GM19043 (cell line): ENCODE data around the gene CCDC27.
"Not testable (repeated sequence)": the region's sequence is repeated elsewhere in the genome, so short reads cannot be mapped to it uniquely, and the experiment has no call there.

Source experiments
- ATAC-seq: cut with Tn5 transposase; IDR thresholded peaks from one replicate; pipeline ENCODE4 v1.9.1; 2021; ENCODE audit warnings: low read depth; ENCODE audit not compliant: unreplicated experiment

Gene CCDC27

GRCh38 chr1:3717715-3718601 lies 34.3 kb upstream of the CCDC27 start:
- ATAC-seq, result no peak

DNA sequence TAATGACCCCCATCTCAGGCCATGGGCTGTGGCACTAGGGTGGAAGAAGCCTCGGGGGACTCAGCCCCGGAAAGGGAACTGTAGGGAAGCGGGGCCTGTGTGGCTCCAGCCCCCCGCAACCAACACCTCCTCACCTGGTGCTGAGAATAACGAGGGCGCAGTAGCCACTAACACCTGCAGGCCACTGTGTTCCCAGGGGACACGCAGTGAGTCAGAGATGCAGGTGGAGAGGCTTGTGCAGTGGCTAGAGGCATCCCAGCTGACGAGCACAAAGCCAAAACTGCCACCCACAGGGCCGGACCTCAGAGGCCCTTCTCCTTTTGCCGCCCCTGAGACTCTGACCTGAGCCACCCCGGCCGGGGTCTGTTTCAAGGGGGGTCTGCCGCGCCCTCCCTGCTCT lies 33.5 kb upstream of the CCDC27 start:
- no peak for ATAC-seq

- no peak for ATAC-seq
Observed at GRCh38 chr1:3721955-3722465, 30.2 kb upstream of the CCDC27 start.

- ATAC-seq, result no peak
Observed at GRCh38 chr1:3722846-3723245, 29.4 kb upstream of the CCDC27 start.

DNA sequence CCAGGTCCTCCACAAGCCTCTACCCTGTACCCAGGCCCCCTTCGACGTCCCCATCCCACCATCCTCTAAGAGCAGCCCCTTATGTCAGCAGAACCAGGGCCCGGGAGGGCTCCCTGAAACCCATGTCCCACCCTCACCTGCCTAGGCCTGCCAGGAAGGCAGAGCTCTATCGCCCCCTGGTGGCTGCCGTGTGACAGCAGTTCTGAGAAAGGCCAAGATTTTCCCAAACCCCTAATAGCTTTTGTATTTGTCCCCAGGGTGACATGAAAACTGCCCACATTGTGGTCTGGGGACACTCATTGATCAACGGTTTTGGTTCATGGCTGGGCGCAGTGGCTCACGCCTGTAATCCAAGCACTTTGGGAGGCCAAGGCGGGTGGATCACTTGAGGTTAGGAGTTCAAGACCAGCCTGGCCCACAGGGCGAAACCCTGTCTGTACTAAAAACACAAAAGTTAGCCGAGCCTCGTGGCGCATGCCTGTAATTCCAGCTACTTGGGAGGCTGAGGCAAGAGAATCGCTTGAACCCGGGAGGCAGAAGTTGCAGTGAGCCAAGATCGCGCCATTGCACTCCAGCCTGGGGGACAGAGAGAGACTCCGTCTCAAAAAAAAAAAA lies 27.7 kb upstream of the CCDC27 start:
- not testable (repeated sequence) for ATAC-seq

DNA sequence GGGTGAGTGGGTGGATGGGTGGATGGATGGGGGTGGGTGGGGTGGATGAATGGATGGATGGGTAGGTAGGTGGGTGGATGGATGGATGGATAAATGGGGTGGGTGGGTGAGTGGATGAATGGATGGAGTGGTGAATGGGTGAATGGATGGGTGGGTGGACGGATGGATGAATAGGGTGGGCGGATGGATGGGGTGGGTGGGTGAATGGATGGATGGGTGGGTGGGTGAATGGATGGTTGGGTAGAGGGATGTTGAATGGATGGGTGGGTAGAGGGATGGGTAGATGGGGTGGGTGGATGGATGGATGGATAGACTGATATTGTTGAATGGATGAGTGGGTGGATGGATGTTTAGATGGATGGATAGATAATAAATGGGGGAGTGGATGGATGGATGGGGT lies 26.9 kb upstream of the CCDC27 start:
- no peak for ATAC-seq

DNA sequence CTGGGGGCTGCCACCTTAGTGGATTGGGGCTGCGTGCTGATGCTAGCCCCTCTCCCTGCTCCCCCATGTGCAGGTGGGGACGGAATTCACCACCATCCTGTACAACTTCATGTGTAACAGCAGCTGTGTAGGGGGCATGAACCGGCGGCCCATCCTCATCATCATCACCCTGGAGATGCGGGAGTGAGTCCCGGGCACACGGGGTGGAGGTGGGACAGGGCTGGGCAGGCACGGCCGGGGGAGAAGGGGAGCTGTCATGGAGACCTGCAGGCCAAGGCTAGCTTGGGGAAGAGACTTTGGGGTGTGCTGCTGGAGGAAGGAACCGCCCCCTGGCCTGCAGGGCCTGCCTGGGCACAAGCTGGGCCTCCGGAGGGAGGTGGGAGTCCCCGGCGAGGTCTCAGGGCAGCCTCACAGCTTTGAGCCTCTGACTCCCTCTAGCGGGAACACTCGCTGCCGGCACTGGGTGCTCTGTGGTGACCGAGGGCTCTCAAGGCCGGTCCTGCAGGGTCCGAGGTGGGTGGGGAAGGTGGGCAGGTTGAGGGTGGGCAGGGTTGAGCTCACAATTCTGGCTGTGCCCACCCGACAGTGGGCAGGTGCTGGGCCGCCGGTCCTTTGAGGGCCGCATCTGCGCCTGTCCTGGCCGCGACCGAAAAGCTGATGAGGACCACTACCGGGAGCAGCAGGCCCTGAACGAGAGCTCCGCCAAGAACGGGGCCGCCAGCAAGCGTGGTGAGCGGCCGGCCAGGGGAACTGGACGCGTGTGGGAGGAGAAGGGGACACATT lies 25.0 kb upstream of the CCDC27 start:
- ATAC-seq, result no peak

- no peak for ATAC-seq
Observed at GRCh38 chr1:3727825-3728776, 24.1 kb upstream of the CCDC27 start.

- no peak for ATAC-seq
Observed at GRCh38 chr1:3729594-3730542, 22.4 kb upstream of the CCDC27 start.

GRCh38 chr1:3730543-3731247 lies 21.6 kb upstream of the CCDC27 start:
- no peak for ATAC-seq

GRCh38 chr1:3731583-3732433 lies 20.4 kb upstream of the CCDC27 start:
- no peak for ATAC-seq

DNA sequence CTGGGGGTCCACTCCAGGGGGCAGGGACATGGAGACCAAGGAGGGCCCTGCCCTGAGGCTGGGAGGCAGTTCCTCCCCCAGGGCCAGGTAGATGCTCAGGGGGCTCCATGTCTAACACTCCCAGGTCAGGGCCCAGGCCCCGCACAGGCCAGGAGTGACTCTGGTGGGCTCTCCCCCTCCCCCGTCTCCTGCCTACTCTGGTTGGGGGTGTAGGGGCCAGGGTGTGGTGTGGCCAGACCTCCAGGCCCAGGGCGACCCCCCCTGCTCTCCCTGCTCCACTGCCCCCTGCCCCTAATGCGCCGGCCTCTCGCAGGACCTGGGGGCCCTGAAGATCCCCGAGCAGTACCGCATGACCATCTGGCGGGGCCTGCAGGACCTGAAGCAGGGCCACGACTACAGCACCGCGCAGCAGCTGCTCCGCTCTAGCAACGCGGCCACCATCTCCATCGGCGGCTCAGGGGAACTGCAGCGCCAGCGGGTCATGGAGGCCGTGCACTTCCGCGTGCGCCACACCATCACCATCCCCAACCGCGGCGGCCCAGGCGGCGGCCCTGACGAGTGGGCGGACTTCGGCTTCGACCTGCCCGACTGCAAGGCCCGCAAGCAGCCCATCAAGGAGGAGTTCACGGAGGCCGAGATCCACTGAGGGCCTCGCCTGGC lies 19.7 kb upstream of the CCDC27 start:
- ATAC-seq, result no peak

DNA sequence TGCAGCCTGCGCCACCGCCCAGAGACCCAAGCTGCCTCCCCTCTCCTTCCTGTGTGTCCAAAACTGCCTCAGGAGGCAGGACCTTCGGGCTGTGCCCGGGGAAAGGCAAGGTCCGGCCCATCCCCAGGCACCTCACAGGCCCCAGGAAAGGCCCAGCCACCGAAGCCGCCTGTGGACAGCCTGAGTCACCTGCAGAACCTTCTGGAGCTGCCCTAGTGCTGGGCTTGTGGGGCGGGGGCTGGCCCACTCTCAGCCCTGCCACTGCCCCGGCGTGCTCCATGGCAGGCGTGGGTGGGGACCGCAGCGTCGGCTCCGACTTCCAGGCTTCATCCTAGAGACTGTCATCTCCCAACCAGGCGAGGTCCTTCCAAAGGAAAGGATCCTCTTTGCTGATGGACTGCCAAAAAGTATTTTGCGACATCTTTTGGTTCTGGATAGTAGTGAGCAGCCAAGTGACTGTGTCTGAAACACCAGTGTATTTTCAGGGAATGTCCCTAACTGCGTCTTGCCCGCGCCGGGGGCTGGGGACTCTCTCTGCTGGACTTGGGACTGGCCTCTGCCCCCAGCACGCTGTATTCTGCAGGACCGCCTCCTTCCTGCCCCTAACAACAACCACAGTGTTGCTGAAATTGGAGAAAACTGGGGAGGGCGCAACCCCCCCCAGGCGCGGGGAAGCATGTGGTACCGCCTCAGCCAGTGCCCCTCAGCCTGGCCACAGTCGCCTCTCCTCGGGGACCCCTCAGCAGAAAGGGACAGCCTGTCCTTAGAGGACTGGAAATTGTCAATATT lies 19.0 kb upstream of the CCDC27 start:
- ATAC-seq, result no peak

DNA sequence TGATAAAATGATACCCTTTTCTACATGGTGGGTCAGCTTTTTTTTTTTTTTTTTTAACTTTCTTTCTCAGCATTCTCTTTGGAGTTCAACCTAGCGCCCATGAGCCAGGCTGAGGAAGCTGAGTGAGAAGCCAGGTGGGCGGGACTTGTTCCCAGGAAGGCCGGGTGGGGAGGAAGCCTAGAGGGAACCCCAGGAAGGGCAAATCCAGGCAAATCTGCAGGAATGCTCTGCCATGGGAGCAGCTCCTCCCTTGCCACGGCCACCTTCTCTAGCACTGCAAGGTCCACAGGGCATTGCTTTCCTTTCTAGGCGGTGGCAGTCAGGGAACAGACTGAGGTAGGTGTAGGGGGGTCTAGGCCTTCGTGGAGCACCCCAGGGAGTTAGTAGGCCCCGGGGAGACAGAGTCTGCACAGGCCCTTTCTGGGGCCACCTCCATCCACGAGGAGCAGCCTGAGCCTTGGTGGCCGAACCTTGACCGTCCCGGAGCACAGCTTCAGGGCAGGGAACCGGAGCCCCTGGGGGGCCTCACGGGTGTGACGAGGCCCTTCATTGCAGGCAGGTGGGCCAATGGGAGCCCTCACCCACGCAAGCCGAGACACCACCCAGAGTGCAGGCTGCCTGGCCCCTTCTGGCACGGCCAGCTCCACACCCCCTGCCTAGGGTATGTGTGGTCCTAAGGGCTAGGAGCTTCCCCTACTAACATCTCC lies 18.2 kb upstream of the CCDC27 start:
- no peak for ATAC-seq

GRCh38 chr1:3734602-3735001 lies 17.6 kb upstream of the CCDC27 start:
- ATAC-seq, result no peak
